ENCODE measurements around the gene PKD1L1.
A peak's percentile ranks its signal among the peaks of the same experiment; 100 is the strongest.
"Not testable (repeated sequence)": the region's sequence is repeated elsewhere in the genome, so short reads cannot be mapped to it uniquely, and the experiment has no call there.

The PKD1L1 gene

DNA sequence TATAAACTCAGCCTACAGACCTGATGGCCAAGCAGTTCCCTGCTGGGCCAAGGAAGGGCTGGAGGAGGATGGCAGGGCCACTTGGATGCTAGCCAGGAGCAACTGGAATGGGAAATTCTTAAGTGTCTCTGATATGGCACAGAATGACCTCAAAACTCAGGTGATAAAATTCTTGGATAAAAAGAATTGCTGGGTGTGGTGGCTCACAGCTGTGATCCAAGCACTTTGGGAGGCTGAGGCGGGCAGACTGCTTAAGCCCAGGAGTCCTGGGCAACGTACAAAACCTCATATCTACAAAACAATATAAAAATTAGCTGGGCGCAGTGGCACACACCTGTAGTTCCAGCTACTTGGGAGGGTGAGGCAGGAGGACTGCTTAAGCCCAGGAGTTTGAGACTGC lies 14.0 kb upstream of the PKD1L1 start:
- DNase-seq (ENCODE audit: low read depth), result no peak

DNA sequence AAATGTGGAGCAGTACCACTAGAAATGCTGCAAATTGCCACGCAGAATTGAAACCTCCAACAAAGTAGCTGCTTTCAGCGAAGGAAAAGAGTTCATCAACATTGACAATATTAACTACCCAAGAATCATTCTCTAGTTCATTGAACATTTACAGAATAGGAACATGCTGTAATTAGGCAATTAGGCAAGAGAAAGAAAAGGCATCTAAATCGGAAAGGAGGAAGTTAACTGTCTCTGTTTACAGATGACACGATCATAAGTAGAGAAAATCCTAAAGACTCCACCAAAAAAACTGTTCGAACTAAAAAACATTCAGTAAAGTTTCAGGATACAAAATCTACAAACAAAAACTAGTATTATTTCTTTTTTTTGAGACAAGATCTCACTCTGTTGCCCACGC lies 8.9 kb upstream of the PKD1L1 start:
- DNase-seq (ENCODE audit: low read depth), result no peak

DNA sequence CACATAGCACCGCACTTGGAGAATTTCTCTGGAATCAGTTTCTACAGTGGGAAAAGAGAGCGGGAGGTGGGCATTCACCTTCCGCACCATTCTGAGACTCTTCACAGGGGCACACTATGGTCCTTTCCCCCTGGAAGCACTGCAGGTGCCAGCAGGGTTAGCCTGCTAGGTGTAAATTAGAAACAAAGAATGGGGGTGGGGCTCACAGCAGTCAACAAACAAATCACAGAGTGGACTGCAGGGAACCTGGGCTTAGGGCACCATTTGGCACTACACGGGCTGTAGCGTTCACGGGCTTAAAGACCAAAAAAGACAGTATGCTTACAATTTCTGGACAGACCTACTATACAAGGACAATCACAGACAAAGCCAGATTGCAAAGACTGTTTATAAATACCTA lies 8.0 kb upstream of the PKD1L1 start:
- DNase-seq (ENCODE audit: low read depth), result no peak

DNA sequence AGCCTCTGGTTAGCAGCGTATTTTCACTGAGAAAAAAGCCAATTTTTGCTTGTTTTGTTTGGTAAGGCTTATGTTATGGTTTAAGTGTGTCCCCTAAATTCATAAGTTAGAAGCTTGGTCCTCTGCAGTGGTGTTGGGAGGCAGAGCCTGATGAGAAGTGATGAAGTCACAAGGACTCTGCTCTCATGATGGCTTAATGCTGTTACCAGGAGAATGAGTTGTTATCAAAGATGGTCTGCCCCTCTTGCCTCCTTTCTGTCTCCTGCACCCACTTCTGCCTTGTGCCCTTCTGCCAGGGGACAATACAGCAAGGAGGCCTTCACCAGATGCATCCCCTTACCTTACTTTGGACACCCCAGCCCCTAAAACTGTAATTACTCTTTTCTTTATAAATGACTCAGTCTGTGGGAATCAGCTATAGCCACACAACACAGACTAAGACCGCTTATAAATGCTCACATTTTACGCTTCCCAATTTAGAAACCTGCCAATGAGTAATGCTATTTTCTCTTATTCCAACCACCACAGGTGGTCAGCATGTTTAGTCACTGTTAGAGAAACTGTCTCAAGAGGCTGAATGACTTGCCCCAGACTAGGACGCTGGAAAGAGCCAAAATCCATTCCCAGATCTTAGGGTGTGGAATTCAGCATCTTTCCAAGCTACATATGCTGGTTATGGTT lies 6.1 kb upstream of the PKD1L1 start:
- DNase-seq (ENCODE audit: low read depth), result no peak

DNA sequence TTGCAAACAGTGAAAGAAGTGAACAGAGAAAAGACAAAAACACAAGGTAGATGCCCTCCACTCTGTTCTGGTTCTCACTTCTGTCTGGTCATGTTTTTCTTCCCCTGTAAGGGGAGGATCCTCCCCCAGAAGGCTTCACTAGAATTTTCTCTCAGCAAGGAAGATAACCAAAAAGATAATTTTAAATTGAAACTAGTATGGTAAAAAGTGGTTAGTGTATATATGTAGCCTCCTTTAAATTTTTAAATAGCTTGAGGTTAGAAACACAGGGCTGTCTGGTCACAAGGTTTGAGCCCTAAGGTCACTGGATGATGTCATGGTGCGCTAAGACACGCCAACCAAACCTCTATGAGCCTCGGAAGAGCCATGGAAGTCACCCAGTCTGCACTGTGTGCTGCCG lies 5.6 kb upstream of the PKD1L1 start:
- DNase-seq (ENCODE audit: low read depth), result no peak

DNA sequence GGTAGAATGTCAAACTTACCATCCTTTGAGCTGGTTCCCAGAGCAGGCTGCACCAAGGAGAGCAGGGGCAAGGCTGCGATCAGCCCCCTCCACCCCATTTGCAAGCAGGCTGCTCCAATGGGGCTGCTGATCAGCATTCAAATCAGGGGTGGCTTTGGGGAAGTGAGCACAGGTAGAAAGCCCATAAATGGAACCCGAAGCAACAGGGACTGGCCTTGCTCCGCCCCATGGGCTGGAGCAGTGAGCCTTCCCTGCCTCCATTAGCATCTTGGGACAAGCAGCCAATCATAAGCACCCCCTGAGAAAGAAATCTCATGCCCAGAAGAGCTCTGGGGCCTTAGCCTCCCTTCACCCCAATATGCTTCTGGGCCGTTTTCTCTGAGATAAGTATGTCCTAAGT lies 4.0 kb upstream of the PKD1L1 start:
- no peak for DNase-seq (ENCODE audit: low read depth)

DNA sequence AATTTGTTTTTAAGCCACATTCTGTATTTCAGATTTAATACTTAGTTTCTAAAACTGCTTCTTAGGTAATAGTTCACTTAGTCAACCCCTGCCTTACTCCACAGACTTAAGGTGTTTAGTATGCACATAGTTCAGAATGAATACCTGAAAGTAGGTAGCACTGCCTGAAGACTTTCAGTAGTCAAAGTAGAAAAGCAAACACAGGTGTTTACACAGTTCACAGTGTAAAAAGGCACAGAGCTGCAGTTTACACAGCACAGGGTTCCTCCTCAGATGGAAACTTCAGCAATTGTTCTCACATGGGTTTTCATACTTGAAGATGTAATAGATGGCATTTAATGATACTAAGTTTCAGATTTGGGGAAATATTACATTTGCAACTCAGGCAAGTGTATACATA lies 3.1 kb upstream of the PKD1L1 start:
- no peak for DNase-seq (ENCODE audit: low read depth)

DNA sequence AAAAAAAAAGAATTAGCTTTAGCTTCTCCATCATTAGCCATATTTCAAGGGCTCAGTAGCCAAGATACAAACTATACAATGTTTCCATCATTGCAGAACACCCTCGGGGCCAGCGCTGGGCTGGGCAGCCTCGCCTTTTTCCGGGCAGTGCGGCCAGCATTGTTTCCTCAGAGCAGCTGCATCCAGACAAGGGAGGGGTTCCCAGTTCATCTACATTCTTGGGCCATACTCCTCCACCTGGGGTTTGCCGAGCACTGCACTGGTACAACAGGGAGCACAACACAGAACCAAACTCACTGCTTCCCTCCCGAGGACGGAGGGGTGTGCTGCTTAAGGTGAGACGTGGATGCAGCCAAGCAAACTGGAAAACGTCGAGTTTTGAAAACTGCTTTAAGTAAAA lies 2.4 kb upstream of the PKD1L1 start:
- DNase-seq (ENCODE audit: low read depth), result no peak

DNA sequence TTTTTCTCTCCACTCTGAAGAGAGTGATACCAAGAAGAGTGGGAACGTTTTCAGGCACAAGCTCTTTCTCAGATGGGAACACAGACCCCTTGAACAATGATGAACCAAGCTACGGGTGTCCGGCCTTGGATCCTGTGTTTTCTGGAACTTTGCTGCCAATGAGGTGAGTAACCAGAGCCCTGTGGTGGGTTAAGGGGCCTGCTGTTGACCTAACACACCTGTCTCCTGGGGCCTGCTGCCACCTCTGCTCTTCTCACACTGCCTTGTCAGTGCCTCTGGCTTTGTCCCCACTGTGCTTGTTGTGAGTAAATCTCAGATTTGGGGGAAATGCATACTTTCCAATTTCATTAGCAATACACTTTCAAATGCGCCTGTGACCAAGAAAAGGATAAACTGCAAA lies 1.4 kb upstream of the PKD1L1 start:
- DNase-seq (ENCODE audit: low read depth), result no peak

DNA sequence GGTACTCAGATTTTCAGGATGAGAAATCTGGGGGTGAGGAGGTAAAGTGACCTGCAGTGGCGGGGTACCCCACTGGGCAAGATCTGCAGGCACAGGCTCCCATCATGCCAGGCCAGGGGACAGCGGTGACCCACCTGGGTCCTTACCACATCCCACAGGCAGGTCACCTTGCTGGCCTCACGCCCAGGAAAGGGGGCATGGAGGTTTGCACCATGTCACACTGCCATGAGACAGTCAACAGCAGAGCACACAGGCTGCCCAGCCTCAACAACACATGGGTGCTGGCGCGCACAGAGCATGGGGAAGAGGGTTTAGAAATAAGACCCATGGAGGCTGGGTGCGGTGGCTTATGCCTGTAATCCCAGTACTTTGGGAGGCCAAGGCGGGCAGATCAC lies 914 bp downstream of the PKD1L1 start:
- DNase-seq (ENCODE audit: low read depth), result no peak

DNA sequence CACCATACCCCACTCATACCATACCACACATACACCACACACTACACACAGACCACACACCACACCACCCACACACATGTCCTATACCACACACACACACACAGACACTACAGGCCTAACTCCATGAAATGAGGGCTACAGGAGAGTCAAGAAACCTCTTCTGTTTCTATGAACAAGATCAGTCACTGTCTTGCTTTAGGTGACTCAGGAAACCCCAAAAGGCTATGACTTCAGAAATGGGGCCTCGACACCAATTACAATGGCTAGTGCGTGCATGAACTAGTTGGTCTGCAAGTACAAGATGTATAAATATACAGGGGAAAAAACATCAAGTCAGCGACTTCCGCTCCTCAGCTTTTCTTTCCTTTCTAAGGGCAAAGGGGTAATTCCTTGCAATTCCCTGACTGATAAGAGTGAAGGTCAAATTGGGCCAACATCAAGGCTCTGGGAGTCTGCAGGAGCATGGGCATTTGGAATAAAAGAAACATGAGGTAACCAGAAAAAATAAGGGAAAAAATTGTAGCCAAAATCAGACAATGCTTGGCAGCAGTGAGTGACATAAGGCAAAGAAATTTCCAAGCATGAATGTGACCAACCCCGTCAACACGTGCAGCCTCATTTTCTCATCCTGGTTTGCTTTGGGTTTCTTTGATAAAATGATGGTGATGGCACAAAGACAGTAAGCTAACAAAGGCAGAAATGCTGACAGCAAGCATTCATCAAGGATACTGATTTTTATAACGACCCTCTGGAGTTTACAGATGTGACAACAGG lies 1.5 kb downstream of the PKD1L1 start:
- DNase-seq (ENCODE audit: low read depth), result no peak

DNA sequence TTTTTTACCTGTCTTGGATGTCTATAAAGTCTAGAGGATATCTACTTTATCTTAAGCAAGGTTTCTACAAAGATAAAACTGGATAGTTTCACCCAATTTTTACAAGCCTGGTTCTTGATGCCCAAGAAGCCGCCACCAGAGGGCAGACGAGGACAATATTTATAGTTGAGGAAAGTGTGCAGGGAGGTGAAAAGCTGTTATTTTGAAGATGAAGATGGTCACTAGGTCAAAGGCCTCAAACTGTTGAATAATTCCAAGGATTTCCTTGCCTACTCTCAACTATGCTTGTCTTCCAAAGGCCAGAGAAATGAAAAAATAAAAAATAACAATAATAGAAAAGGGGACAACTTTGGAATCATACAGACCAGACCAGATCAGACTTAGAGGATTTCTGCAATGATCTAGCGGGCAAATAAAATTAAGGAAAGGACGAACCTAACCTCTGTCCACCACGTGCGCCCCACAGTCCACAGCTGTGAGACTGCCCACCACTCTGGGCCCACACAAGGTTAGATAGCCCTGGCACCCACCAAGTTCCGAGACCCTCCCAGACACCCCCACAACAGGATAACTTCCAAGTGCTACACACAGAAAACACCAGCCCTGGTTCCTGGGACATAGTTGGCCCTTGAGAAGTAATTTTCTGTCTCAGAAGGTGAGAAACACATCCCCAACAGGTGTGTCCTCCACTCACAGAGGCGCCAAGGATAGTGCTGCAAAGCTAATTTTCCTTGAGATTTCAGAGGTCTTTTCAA lies 2.8 kb downstream of the PKD1L1 start:
- DNase-seq (ENCODE audit: low read depth), result peak; percentile 14

DNA sequence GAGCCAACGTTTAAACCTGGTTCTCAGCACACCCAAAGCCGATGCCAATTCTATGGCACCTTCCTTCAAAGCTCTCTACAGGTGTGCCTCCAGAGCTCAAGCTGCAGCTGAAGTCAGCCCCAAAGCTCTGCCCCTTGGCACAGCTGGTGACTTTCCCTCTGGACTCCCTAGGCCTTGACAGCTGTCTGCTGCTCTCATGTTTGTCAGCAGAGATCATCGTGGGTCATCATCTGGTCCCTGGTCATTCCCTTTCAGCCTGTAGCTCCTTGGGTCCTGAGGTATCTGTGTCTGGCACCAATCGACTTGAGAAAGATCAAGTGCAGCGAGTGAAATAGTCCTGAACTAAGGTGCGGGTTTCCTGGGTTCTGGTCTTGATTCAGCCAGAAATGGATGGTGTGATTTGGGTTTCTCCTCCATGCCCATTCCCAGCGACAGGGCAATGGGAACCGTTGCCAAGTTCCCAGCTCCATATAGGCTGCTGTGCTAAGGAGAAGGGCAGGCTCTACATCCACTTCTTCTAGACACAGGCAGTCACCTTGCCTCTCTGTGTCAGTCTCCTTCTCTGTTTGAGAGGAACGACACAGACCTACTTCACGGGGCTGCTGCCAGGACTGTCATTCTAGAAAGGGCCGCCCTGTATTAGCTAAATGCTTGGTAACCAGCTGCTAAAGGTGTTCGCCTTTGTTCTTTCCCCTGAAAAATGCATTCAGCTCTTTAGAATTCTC lies 3.6 kb downstream of the PKD1L1 start:
- no peak for DNase-seq (ENCODE audit: low read depth)

DNA sequence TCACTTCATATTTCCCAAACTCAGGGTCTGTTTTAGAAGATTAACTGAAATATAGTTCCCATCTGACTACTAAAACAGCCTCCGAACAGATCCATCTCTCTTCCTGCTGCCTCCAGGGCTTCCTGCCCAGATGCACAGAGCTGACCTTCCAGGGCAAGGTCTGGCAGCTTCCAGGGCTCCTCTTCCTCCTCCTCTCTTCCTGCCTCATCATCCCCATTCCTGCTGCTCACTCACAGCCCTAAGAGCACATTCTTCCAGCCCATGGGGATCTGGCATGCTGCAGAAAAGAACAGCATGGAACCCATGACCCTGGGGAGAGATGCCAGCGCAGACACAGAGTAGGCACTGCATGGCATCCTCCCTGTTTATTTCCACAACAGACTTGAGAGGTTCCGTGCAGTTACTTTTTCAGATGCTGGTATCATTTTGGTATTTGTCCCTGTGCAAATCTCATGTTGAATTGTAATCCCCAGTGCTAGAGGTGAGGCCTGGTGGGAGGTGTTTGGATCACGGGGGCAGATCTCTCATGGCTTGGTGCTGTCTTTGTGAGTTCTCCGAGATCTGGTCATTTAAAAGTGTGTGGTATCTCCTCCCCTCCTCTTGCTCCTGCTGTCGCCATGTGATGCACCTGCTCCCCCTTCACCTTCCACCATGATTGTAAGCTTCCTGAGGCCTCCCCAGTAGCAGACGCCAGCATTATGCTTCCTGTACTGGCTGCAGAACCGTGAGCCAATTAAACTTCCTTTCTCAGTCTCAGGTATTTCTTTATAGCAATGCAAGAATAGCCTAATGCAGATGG lies 4.4 kb downstream of the PKD1L1 start:
- DNase-seq (ENCODE audit: low read depth), result no peak

DNA sequence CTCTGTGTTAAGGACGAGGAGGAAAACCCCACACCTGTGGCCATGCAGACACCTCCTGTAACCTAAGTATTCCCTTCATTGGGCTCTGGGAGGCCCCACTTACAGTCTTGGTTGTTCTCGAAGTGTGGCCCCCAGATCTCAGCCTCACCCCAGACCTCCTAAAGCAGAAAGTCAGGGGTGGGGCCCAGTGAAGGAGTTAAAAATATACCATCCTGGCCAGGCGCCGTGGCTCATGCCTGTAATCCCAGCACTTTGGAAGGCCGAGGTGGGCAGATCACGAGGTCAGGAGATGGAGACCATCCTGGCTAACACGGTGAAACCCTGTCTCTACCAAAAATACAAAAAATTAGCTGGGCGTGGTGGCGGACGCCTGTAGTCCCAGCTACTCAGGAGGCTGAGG lies 5.6 kb downstream of the PKD1L1 start:
- DNase-seq (ENCODE audit: low read depth), result not testable (repeated sequence)

DNA sequence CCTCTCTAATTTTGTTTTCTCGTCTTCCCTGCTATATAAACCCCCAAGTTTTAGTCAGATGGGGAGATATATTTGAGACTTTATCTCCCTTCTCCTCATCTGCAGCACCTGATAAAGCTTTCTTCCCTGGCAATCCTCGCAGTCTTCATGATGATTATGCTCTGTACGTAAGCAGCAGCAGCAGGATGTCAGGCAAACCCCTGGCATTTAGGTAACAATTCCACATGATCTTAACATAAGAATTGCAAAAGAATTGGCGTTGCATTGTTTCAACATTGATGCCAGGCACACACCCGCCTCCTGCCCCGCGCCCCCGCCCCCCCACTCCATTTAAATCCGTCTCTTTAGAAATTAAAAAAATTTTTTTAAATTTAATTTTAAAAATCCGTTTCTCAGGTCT lies 6.1 kb downstream of the PKD1L1 start:
- no peak for DNase-seq (ENCODE audit: low read depth)

DNA sequence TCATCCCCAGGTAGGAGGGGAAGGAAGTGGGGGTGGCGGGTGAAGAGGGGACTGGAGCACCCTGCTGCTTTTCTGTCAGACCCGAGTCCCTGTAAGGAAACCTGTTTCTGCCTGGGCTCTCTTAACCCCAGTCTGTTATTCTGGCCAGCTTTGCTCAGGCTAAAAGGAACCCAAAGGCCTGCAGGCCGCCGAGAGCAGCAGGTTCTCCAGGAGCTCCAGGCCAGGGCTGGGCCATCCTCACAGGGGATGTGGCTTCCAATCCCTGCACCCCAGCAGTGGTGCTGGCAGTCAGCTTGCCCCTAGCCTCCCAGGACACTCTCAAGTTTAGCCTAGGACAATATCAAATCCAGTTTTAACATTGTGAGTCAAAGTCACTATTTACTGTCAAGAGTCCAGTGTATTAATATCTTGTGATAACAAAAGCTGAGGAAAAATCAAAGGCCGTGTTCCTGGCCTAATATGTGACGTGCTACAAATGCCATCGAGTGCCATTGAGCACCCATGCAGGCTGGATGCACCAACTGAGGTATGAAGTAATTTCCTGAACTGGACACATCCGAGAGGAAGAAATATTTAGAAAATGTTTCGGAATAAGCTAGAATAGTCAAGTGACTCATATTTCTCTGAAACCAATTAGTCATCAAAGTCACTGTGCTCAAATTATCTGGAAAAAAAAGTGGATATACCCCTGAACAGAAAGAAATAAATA lies 7.0 kb downstream of the PKD1L1 start:
- no peak for DNase-seq (ENCODE audit: low read depth)

DNA sequence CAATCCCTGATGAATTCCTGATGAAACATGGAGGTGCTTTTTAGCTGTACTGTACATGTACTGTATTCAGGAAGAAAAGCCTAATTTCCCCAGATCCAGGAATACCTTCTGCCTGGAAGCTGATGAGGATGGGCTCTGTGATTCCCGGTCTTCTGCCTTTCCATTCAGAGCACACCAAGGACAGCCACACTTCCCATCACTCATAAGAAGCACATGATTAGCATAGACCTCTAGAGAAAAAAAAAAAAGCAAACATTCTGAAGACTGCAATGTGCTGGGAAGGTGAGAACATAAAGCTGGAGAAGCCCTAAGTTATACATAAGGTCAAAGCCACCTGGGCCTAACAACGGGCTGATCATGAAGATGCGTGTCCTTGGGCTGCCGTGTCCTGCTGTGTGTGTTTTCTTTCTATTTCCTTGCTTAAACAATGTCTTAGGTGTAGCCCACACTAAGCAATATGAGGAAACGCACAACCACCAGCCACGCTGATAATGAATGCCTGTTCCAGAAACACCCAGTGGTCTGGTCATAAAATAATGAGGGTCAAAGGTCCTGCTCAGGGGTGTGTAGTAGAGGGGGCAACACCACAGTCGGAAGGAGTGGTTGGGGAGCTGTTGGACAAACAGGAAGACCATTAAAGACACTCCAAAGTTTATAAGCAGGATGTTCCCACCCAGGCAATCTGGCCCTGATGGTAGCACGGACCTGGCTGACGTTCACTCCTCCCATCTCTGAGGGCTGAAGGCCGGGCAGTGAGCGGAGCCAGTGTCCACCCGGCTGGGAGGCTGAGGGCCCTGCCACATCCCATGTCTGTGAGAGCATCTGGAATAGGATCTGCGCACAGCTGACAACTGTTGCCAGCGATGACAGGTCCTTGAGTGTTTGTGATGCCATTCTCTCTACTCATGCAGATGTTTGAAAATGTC lies 7.9 kb downstream of the PKD1L1 start:
- no peak for DNase-seq (ENCODE audit: low read depth)

DNA sequence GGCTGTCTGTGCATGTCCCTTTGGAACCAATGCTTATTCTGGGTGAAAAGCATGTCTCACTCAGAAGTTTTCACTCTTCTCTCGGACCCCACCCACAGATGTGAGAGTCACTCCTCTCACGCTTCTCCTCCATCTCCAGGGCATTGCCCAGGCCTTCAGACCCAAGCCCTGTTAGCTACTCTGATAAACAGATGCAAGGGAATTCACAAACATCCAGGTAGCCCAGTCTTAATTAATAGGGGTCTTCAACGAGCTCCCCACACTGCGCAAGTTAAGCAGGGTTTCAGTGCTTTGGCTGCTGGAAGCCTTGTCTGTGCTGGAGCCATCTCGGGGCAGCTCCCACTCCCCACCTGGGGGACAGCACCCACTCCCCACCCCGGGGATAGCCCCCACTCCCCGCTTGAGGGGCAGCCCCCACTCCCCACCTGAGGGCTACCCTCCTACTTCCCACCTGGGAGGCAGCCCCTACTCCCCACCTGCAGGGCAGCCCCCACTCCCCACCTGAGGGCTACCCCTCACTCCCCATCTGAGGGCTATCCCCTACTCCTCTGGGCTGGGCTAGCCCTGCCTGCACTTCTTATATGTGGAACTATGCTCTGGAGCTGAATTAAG lies 8.7 kb downstream of the PKD1L1 start:
- DNase-seq (ENCODE audit: low read depth), result no peak
